Uterus (tissue), 4 donors: Measurements from ENCODE around the gene KCTD2. TPM values are rescaled to one million over a fixed set of nuclear protein-coding genes. Genes with fewer than 3 reads are reported as not detected.

ENCODE experiments used
- DNase-seq, 2 donors: peaks; one replicate each; pipeline ENCODE4 v3.0.0-alpha.2; 2019 to 2020
- H3K27ac ChIP-seq, 2 donors: fragments of 200-600 bp; sonication (generic); 1 replicate in 1 of 2; 2 replicates in 1 of 2; pipeline ENCODE4 v1.5.1; 2016 to 2018
- H3K27me3 ChIP-seq, 2 donors: fragments of 200-600 bp; sonication (generic); one replicate each; pipeline ENCODE4 v1.5.1; 2018 to 2019; ENCODE audit warnings: control low read depth in 1 of 2
- H3K36me3 ChIP-seq, 2 donors: fragments of 200-600 bp; sonication (generic); one replicate each; pipeline ENCODE4 v1.5.1; 2019; ENCODE audit warnings: control low read depth in 1 of 2
- H3K4me1 ChIP-seq, 2 donors: fragments of 200-600 bp; sonication (generic); one replicate each; pipeline ENCODE4 v1.5.1; 2018 to 2019; ENCODE audit warnings: control low read depth in 1 of 2
- H3K4me3 ChIP-seq, 2 donors: fragments of 200-600 bp; sonication (generic); 1 replicate in 1 of 2; 2 replicates in 1 of 2; pipeline ENCODE4 v1.5.1; 2018 to 2019; ENCODE audit warnings: mild to moderate bottlenecking in 1 of 2
- H3K9me3 ChIP-seq, 2 donors: fragments of 200-600 bp; sonication (generic); one replicate each; pipeline ENCODE4 v1.5.1; 2019; ENCODE audit warnings: control low read depth in 1 of 2
- POLR2A ChIP-seq, 2 donors: fragments of 450-650 bp; IDR thresholded peaks; one replicate each; pipeline ENCODE4 v1.6.1; 2016; ENCODE audit warnings: antibody characterized with exemption in 2 of 2, mild to moderate bottlenecking in 1 of 2, moderate library complexity in 1 of 2
- intact Hi-C: fragments of 100-400 bp; cut with DNase I; formaldehyde crosslinking; loops from one replicate; pipeline ENCODE4 v1.15.1; 2023; ENCODE audit warnings: low total_unique reads
- total RNA-seq, 4 donors: library from RNA; depleted of rRNA in 3 of 4; stranded (reverse); fragments of >200 nt in 3 of 4; gene quantifications; one replicate each; pipeline versions ENCODE4 v1.1.0 to v1.2.4, GENCODE V29; 2014 to 2023
- TF ChIP-seq, protein P1 (sequence below), 4 experiments: fragments of 200-600 bp in 2 of 4; fragments of 450-650 bp in 2 of 4; sonication (generic) in 2 of 4; IDR thresholded peaks; one replicate each; pipeline ENCODE4 v1.5.1; 2016 to 2019; ENCODE audit warnings: antibody characterized with exemption in 4 of 4, mild to moderate bottlenecking in 2 of 4, moderate library complexity in 1 of 4
- donor health status: DM: yes; HTN: yes; CAD: no.

Gene KCTD2, protein sequence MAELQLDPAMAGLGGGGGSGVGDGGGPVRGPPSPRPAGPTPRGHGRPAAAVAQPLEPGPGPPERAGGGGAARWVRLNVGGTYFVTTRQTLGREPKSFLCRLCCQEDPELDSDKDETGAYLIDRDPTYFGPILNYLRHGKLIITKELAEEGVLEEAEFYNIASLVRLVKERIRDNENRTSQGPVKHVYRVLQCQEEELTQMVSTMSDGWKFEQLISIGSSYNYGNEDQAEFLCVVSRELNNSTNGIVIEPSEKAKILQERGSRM
- 10 to 100 TPM in 2 of 4 donors, 1 to 10 TPM in 2; 2.4 to 39.0 (median 15.0) TPM for total RNA-seq

DNA sequence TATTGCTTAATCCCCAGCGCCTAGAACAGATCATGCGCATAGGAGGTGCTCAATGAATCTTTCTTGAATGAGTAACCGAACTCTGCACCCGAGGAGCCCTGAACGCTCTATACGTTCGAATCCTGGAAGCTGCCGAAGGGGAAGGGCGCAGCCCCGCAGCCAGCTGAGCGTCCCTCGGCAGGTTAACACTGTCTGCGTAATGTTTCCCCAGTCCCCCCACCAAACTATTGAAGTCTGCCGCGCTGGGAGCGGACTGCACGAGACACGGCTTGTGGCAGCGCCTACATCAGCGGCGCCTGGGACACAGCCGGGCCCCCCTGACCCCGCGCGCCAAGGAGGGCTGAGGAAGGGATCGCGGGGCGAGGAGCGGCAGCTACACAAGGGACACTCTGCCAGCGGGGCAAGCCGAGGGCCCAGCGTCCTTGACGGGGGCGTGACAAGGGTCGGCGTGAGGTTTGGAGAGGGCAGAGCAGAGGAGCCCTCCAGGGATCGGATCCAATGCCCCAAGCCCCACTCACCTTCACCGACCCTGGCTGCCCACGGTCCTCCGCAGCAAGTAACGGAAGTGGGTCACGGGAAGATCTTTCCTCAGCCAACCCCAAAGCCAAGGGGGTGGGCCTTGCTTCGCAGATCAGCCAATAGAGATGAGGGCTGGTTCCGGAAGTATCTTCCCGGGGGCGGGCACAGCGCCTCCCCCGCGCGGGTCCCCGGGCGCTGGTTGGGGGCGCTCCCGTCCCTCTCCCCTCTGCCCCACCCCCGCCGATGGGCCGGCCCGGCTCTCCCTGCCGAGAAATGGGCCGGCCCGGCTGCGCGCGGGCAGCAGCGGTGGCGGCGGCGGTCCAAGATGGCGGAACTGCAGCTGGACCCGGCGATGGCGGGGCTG, at the start of gene KCTD2, which contains the start of gene ATP5PD:
TSS of gene KCTD2 (plus strand) at position 819 of the 883 bp plus-strand sequence. CDS start at position 845, 26 bp downstream.
TSS of gene ATP5PD (minus strand) at position 563 of the 883 bp plus-strand sequence. CDS start 4,319 bp downstream, outside the sequence.
- Histone ChIP-seq H3K27me3 (no peaks in the 10 kb centered on the region), H3K36me3 (no peaks in the 10 kb centered on the region), H3K9me3 (no peaks in the 10 kb centered on the region), H3K27ac (peak within 1 kb of the TSS; percentile 89 to 92), H3K4me1 (peaks cover 0 to 7% of the 10 kb centered on the region in 2 donors), H3K4me3 (peak within 1 kb of the TSS; percentile 65 to 99)
- DNase-seq: peak; percentile 96 to 98
- intact Hi-C loops: no loop called here
- TF ChIP-seq, protein P1, sequence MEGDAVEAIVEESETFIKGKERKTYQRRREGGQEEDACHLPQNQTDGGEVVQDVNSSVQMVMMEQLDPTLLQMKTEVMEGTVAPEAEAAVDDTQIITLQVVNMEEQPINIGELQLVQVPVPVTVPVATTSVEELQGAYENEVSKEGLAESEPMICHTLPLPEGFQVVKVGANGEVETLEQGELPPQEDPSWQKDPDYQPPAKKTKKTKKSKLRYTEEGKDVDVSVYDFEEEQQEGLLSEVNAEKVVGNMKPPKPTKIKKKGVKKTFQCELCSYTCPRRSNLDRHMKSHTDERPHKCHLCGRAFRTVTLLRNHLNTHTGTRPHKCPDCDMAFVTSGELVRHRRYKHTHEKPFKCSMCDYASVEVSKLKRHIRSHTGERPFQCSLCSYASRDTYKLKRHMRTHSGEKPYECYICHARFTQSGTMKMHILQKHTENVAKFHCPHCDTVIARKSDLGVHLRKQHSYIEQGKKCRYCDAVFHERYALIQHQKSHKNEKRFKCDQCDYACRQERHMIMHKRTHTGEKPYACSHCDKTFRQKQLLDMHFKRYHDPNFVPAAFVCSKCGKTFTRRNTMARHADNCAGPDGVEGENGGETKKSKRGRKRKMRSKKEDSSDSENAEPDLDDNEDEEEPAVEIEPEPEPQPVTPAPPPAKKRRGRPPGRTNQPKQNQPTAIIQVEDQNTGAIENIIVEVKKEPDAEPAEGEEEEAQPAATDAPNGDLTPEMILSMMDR (IDR thresholded peaks at IDR 0.05): peak in 1 of 4 experiments; percentile 25
- peak; percentile 68 to 92 for TF ChIP-seq POLR2A (IDR thresholded peaks at IDR 0.05)

DNA sequence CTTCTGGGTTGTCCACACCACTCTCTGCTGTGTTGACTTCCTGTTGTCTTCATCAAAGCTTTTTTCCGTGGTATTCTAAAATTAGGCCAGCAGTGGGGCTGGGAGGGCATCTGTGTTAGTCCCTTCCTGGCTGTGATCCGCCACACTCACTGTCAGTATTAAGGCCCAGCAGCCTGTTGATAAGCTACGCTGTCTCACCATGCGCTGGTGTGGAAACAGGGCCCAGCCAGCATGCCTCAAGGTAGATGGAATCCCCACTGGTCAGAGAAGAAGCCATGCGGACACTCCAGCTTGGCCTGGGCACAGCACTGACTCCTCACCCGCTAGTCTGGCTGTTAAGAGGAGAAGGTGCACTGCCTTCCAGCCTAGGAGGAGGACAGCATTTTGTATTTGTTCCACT, 48.2 kb upstream of the KCTD2 start:
- no peak for DNase-seq
- Histone ChIP-seq H3K36me3 (no peaks in the 10 kb centered on the region), H3K9me3 (no peaks in the 10 kb centered on the region), H3K4me1 (no peaks in the 10 kb centered on the region), H3K27ac (no peak overlapping the region), H3K4me3 (no peak overlapping the region), H3K27me3 (no peaks in the 10 kb centered on the region)
- intact Hi-C loops: no loop called here
- TF ChIP-seq, protein P1 (IDR thresholded peaks at IDR 0.05): no peak
- no peak for TF ChIP-seq POLR2A (IDR thresholded peaks at IDR 0.05)

DNA sequence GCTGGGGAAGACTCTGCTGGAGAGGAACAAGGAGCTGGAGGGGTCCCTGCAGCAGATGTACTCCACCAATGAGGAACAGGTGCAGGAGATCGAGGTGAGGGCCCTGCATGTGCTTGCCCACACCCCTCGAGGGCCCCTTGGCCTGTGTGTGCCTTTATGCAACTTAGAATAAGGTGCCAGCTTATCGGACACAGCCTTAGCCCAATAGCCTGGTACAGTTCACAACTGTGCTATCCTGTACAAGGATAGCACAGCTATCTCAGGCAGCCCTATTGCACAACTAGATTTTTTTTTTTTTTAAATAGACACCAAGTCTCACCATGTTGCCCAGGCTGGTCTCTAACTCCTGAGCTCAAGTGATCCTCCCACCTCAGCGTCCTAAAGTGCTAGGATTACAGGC, 47.5 kb upstream of the KCTD2 start:
- TF ChIP-seq, protein P1 (IDR thresholded peaks at IDR 0.05): no peak
- no peak for TF ChIP-seq POLR2A (IDR thresholded peaks at IDR 0.05)
- Histone ChIP-seq H3K4me3 (no peak overlapping the region), H3K27ac (no peak overlapping the region), H3K36me3 (no peaks in the 10 kb centered on the region), H3K4me1 (no peaks in the 10 kb centered on the region), H3K9me3 (no peaks in the 10 kb centered on the region), H3K27me3 (no peaks in the 10 kb centered on the region)
- intact Hi-C loops: no loop called here
- no peak for DNase-seq

DNA sequence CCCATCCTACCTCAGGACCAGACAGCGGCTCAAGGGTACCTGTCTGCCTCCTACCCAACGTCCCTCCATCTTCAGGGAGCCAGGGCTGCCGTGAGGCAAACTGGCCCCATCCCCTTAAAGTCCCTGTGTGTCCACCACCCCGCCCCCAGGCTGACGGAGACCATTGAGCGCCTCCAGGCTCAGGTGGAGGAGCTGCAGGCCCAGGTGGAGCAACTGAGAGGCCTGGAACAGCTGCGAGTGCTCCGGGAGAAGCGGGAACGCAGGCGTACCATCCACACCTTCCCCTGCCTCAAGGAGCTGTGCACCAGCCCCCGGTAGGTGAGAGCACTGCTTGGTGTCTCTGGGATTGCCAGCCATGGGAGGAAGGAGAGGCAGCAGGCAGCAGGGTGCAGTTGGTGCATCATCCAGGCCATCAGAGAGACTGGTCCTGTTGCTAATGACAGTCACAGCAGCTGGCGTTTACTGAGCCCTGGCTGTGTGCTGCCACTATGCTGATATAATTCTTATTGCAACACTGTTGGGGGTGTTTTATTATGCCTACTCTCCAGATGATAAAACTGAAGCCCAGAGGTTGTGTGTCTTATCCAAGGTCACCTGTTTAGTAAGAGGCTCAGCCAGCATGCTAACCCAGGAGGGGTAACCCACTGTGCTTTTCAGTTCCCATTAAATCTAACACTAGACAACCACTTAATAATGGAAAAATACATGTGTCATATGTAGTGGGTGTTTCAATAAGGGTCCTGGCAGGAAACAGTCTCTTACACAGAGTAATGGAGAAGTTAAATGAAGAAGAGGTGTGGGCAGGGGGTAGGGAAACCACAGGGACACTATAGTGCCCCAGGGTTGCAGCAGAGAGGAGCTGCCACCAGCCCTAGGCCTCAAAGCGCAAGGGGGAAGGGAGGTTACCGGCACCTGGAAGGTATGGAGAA, 44.8 kb upstream of the KCTD2 start:
- no peaks in the 10 kb centered on the region for H3K27me3 ChIP-seq
- H3K36me3 ChIP-seq: no peaks in the 10 kb centered on the region
- no peaks in the 10 kb centered on the region for H3K9me3 ChIP-seq
- intact Hi-C loops: no loop called here
- no peak overlapping the region for H3K27ac ChIP-seq
- H3K4me1 ChIP-seq: no peaks in the 10 kb centered on the region
- TF ChIP-seq, protein P1 (IDR thresholded peaks at IDR 0.05): no peak
- TF ChIP-seq POLR2A (IDR thresholded peaks at IDR 0.05): no peak
- no peak overlapping the region for H3K4me3 ChIP-seq
- DNase-seq: no peak
